GM23338 (cell line): ENCODE results near the gene TMEM92.

Source experiments
- CREB1 ChIP-seq: fragments of 250-450 bp; sonication (Bioruptor Pico); IDR thresholded peaks from 2 replicates; pipeline ENCODE4 v1.5.0; 2020; ENCODE audit warnings: low read depth, mild to moderate bottlenecking, moderate library complexity
- EZH2 ChIP-seq: fragments of 200-600 bp; sonication (generic); IDR thresholded peaks from one replicate; pipeline ENCODE4 v1.8.0; 2017; ENCODE audit warnings: antibody characterized with exemption, mild to moderate bottlenecking, low read depth; ENCODE audit not compliant: unreplicated experiment
- EZH2phosphoT487 ChIP-seq: fragments of 200-600 bp; sonication (generic); IDR thresholded peaks from one replicate; pipeline ENCODE4 v1.8.1; 2018; ENCODE audit warnings: antibody characterized with exemption; ENCODE audit not compliant: unreplicated experiment
- JUNB ChIP-seq: IDR thresholded peaks from one replicate; pipeline ENCODE4 v1.6.1; 2016; ENCODE audit warnings: antibody characterized with exemption; ENCODE audit not compliant: unreplicated experiment
- NANOG ChIP-seq: IDR thresholded peaks from 2 replicates; pipeline ENCODE4 v1.6.1; 2016; ENCODE audit warnings: antibody characterized with exemption, borderline replicate concordance
- POLR2AphosphoS5 ChIP-seq: IDR thresholded peaks from 2 replicates; pipeline ENCODE4 v1.6.1; 2016; ENCODE audit warnings: antibody characterized with exemption, low read depth
- STAT1 ChIP-seq: IDR thresholded peaks from one replicate; pipeline ENCODE4 v1.6.1; 2016; ENCODE audit warnings: antibody characterized with exemption; ENCODE audit not compliant: unreplicated experiment
- ZNF114 ChIP-seq: fragments of 250-450 bp; sonication (Bioruptor Pico); IDR thresholded peaks from 2 replicates; pipeline ENCODE4 v1.5.0; 2020; ENCODE audit warnings: mild to moderate bottlenecking, moderate library complexity
- ZNF331 ChIP-seq: fragments of 250-450 bp; sonication (Bioruptor Pico); IDR thresholded peaks from 2 replicates; pipeline ENCODE4 v1.5.0; 2020; ENCODE audit warnings: low read depth, mild to moderate bottlenecking, moderate library complexity
- TF ChIP-seq, protein P1 (sequence below), 2 experiments: fragments of 200-600 bp in 1 of 2; sonication (generic) in 1 of 2; conservative IDR thresholded peaks; 2 replicates each; pipeline versions ENCODE4 v1.5.1 to v1.6.1; 2016 to 2017; ENCODE audit warnings: antibody characterized with exemption in 2 of 2, low read depth in 2 of 2, mild to moderate bottlenecking in 2 of 2, moderate library complexity in 1 of 2
- TF ChIP-seq, protein P2 (sequence below): IDR thresholded peaks from one replicate; pipeline ENCODE4 v1.6.1; 2018; ENCODE audit warnings: antibody characterized with exemption; ENCODE audit not compliant: unreplicated experiment
- TF ChIP-seq, protein P3 (sequence below): IDR thresholded peaks from 2 replicates; pipeline ENCODE4 v1.6.1; 2016; ENCODE audit warnings: antibody characterized with exemption
- TF ChIP-seq, protein P4 (sequence below): fragments of 250-450 bp; sonication (Bioruptor Pico); IDR thresholded peaks from 2 replicates; pipeline ENCODE4 v1.5.0; 2020; ENCODE audit warnings: mild to moderate bottlenecking, moderate library complexity

DNA sequence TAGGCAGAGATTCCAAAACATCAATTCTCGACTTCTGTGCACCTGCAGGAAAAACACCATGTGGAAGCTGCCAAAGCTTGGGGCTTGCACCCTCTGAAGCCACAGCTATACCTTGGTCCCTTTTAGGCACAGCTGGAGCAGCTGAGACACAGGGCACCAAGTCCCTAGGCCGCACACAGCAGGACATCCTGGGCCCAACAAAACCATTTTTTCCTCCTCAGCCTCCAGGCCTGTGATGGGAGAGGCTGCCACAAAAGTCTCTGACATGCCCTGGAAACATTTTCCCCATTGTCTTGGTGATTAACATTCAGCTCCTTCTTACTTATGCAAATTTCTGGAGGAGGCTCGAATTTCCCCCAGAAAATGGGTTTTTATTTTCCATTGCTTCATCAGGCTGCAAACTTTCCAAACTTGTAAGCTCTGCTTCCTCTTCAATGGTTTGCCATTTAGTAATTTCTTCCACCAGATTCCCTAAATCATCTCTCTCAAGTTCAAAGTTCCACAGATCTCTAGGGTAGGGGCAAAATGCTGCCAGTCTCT lies 48.5 kb upstream of the TMEM92 start:
- TF ChIP-seq, protein P1, sequence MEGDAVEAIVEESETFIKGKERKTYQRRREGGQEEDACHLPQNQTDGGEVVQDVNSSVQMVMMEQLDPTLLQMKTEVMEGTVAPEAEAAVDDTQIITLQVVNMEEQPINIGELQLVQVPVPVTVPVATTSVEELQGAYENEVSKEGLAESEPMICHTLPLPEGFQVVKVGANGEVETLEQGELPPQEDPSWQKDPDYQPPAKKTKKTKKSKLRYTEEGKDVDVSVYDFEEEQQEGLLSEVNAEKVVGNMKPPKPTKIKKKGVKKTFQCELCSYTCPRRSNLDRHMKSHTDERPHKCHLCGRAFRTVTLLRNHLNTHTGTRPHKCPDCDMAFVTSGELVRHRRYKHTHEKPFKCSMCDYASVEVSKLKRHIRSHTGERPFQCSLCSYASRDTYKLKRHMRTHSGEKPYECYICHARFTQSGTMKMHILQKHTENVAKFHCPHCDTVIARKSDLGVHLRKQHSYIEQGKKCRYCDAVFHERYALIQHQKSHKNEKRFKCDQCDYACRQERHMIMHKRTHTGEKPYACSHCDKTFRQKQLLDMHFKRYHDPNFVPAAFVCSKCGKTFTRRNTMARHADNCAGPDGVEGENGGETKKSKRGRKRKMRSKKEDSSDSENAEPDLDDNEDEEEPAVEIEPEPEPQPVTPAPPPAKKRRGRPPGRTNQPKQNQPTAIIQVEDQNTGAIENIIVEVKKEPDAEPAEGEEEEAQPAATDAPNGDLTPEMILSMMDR (conservative IDR thresholded peaks at IDR 0.05; ENCODE audit: low read depth in 2 of 2) = no peak
- TF ChIP-seq, protein P2, sequence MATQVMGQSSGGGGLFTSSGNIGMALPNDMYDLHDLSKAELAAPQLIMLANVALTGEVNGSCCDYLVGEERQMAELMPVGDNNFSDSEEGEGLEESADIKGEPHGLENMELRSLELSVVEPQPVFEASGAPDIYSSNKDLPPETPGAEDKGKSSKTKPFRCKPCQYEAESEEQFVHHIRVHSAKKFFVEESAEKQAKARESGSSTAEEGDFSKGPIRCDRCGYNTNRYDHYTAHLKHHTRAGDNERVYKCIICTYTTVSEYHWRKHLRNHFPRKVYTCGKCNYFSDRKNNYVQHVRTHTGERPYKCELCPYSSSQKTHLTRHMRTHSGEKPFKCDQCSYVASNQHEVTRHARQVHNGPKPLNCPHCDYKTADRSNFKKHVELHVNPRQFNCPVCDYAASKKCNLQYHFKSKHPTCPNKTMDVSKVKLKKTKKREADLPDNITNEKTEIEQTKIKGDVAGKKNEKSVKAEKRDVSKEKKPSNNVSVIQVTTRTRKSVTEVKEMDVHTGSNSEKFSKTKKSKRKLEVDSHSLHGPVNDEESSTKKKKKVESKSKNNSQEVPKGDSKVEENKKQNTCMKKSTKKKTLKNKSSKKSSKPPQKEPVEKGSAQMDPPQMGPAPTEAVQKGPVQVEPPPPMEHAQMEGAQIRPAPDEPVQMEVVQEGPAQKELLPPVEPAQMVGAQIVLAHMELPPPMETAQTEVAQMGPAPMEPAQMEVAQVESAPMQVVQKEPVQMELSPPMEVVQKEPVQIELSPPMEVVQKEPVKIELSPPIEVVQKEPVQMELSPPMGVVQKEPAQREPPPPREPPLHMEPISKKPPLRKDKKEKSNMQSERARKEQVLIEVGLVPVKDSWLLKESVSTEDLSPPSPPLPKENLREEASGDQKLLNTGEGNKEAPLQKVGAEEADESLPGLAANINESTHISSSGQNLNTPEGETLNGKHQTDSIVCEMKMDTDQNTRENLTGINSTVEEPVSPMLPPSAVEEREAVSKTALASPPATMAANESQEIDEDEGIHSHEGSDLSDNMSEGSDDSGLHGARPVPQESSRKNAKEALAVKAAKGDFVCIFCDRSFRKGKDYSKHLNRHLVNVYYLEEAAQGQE = no peak
- TF ChIP-seq EZH2 (no peak), EZH2phosphoT487 (no peak), ZNF114 (CRISPR knock-in tag) (no peak), JUNB (no peak), POLR2AphosphoS5 (no peak), CREB1 (CRISPR knock-in tag) (no peak), NANOG (no peak), STAT1 (no peak), ZNF331 (CRISPR knock-in tag) (no peak)
- TF ChIP-seq, protein P3, sequence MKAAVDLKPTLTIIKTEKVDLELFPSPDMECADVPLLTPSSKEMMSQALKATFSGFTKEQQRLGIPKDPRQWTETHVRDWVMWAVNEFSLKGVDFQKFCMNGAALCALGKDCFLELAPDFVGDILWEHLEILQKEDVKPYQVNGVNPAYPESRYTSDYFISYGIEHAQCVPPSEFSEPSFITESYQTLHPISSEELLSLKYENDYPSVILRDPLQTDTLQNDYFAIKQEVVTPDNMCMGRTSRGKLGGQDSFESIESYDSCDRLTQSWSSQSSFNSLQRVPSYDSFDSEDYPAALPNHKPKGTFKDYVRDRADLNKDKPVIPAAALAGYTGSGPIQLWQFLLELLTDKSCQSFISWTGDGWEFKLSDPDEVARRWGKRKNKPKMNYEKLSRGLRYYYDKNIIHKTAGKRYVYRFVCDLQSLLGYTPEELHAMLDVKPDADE = no peak
- TF ChIP-seq, protein P4, sequence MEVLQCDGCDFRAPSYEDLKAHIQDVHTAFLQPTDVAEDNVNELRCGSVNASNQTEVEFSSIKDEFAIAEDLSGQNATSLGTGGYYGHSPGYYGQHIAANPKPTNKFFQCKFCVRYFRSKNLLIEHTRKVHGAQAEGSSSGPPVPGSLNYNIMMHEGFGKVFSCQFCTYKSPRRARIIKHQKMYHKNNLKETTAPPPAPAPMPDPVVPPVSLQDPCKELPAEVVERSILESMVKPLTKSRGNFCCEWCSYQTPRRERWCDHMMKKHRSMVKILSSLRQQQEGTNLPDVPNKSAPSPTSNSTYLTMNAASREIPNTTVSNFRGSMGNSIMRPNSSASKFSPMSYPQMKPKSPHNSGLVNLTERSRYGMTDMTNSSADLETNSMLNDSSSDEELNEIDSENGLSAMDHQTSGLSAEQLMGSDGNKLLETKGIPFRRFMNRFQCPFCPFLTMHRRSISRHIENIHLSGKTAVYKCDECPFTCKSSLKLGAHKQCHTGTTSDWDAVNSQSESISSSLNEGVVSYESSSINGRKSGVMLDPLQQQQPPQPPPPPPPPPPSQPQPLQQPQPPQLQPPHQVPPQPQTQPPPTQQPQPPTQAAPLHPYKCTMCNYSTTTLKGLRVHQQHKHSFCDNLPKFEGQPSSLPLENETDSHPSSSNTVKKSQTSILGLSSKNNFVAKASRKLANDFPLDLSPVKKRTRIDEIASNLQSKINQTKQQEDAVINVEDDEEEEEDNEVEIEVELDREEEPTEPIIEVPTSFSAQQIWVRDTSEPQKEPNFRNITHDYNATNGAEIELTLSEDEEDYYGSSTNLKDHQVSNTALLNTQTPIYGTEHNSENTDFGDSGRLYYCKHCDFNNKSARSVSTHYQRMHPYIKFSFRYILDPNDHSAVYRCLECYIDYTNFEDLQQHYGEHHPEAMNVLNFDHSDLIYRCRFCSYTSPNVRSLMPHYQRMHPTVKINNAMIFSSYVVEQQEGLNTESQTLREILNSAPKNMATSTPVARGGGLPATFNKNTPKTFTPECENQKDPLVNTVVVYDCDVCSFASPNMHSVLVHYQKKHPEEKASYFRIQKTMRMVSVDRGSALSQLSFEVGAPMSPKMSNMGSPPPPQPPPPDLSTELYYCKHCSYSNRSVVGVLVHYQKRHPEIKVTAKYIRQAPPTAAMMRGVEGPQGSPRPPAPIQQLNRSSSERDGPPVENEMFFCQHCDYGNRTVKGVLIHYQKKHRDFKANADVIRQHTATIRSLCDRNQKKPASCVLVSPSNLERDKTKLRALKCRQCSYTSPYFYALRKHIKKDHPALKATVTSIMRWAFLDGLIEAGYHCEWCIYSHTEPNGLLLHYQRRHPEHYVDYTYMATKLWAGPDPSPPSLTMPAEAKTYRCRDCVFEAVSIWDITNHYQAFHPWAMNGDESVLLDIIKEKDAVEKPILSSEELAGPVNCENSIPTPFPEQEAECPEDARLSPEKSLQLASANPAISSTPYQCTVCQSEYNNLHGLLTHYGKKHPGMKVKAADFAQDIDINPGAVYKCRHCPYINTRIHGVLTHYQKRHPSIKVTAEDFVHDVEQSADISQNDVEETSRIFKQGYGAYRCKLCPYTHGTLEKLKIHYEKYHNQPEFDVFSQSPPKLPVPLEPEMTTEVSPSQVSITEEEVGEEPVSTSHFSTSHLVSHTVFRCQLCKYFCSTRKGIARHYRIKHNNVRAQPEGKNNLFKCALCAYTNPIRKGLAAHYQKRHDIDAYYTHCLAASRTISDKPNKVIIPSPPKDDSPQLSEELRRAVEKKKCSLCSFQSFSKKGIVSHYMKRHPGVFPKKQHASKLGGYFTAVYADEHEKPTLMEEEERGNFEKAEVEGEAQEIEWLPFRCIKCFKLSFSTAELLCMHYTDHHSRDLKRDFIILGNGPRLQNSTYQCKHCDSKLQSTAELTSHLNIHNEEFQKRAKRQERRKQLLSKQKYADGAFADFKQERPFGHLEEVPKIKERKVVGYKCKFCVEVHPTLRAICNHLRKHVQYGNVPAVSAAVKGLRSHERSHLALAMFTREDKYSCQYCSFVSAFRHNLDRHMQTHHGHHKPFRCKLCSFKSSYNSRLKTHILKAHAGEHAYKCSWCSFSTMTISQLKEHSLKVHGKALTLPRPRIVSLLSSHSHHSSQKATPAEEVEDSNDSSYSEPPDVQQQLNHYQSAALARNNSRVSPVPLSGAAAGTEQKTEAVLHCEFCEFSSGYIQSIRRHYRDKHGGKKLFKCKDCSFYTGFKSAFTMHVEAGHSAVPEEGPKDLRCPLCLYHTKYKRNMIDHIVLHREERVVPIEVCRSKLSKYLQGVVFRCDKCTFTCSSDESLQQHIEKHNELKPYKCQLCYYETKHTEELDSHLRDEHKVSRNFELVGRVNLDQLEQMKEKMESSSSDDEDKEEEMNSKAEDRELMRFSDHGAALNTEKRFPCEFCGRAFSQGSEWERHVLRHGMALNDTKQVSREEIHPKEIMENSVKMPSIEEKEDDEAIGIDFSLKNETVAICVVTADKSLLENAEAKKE (CRISPR knock-in tag) = no peak
